HEK293T (cell line): ENCODE results near the gene COL27A1.

Experiments
- FOXK2 ChIP-seq: fragments of 450-650 bp; IDR thresholded peaks from 2 replicates; pipeline ENCODE4 v1.6.1; 2016; ENCODE audit warnings: mild to moderate bottlenecking
- FOXM1 ChIP-seq: fragments of 450-650 bp; IDR thresholded peaks from 2 replicates; pipeline ENCODE4 v1.6.1; 2017; ENCODE audit warnings: mild to moderate bottlenecking, borderline replicate concordance
- NFRKB ChIP-seq: fragments of 450-650 bp; IDR thresholded peaks from 2 replicates; pipeline ENCODE4 v1.6.1; 2016; ENCODE audit warnings: mild to moderate bottlenecking, moderate library complexity
- SP1 ChIP-seq: fragments of 450-650 bp; IDR thresholded peaks from 2 replicates; pipeline ENCODE4 v1.6.1; 2017
- SUZ12 ChIP-seq: fragments of 450-650 bp; IDR thresholded peaks from 2 replicates; pipeline ENCODE4 v1.6.1; 2016; ENCODE audit warnings: mild to moderate bottlenecking
- ZNF384 ChIP-seq: fragments of 450-650 bp; IDR thresholded peaks from 2 replicates; pipeline ENCODE4 v1.6.1; 2016

DNA sequence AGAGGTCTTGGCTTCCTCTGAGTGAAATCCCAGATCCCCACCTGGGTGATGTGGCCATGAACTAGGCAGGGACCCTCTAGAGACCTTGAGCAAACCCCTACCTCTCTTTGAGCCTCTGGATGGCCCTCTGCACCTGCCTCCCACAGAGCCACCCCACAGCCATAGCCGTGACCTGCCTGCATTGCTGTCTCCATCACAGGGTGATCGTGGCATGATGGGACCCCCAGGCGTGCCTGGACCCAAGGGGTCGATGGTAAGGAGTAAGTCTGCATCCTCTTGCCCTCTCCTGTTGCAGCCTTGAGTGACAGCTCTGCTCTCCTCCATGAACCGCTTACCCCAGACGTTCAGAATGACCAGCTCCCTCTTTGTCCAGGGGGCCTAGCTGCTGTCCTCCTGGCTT, 97.1 kb downstream of the COL27A1 start:
- TF ChIP-seq FOXM1: no peak
- no peak for TF ChIP-seq NFRKB
- TF ChIP-seq FOXK2: no peak
- no peak for TF ChIP-seq ZNF384
- TF ChIP-seq SP1: no peak
- no peak for TF ChIP-seq SUZ12
